HG03139 (cell line): Measurements from ENCODE around the gene ZNF366.

Experiments
- ATAC-seq: cut with Tn5 transposase; IDR thresholded peaks from one replicate; pipeline ENCODE4 v1.9.1; 2021; ENCODE audit not compliant: unreplicated experiment

The ZNF366 gene

GRCh38 chr5:72507231-72507906, at the start of gene ZNF366:
ZNF366 (minus strand) TSS chr5:72507410; CDS start chr5:72461496, 45,914 bp downstream.
- ATAC-seq = no peak

GRCh38 chr5:72556351-72557166, 49.3 kb upstream of the ZNF366 start:
- peak; percentile 73 for ATAC-seq

GRCh38 chr5:72555871-72556270, 48.7 kb upstream of the ZNF366 start:
- no peak for ATAC-seq

GRCh38 chr5:72554897-72555296, 47.7 kb upstream of the ZNF366 start:
- ATAC-seq = no peak

GRCh38 chr5:72552041-72552557, 44.9 kb upstream of the ZNF366 start:
- ATAC-seq = no peak

- no peak for ATAC-seq
Observed at GRCh38 chr5:72550595-72550994, 43.4 kb upstream of the ZNF366 start.

GRCh38 chr5:72543811-72544210, 36.6 kb upstream of the ZNF366 start:
- no peak for ATAC-seq

GRCh38 chr5:72543365-72543764, 36.2 kb upstream of the ZNF366 start:
- ATAC-seq = no peak

- no peak for ATAC-seq
Observed at GRCh38 chr5:72542695-72543094, 35.5 kb upstream of the ZNF366 start.

- ATAC-seq = no peak
Observed at GRCh38 chr5:72541501-72542225, 34.5 kb upstream of the ZNF366 start.

GRCh38 chr5:72540759-72541438, 33.7 kb upstream of the ZNF366 start:
- ATAC-seq = no peak

- ATAC-seq = no peak
Observed at GRCh38 chr5:72539726-72540125, 32.5 kb upstream of the ZNF366 start.

- ATAC-seq = no peak
Observed at GRCh38 chr5:72539038-72539437, 31.8 kb upstream of the ZNF366 start.

GRCh38 chr5:72537166-72537565, 30.0 kb upstream of the ZNF366 start:
- no peak for ATAC-seq

- no peak for ATAC-seq
Observed at GRCh38 chr5:72531496-72532190, 24.4 kb upstream of the ZNF366 start.

- ATAC-seq = no peak
Observed at GRCh38 chr5:72530196-72530595, 23.0 kb upstream of the ZNF366 start.

- no peak for ATAC-seq
Observed at GRCh38 chr5:72529383-72529782, 22.2 kb upstream of the ZNF366 start.

GRCh38 chr5:72525816-72526215, 18.6 kb upstream of the ZNF366 start:
- ATAC-seq = no peak

GRCh38 chr5:72523960-72524582, 16.9 kb upstream of the ZNF366 start:
- ATAC-seq = peak; percentile 63

- ATAC-seq = no peak
Observed at GRCh38 chr5:72522607-72523006, 15.4 kb upstream of the ZNF366 start.
